Measurements from ENCODE around the gene NIPAL3.

- no peak for TF ChIP-seq CTCF (IDR thresholded peaks at IDR 0.05; ENCODE audit: low read length)
- TF ChIP-seq EZH2phosphoT487 (IDR thresholded peaks at IDR 0.05; ENCODE audit: low read length): no peak
- TF ChIP-seq EZH2 (optimal IDR thresholded peaks at IDR 0.05; ENCODE audit: low read depth, low read length): no peak
Measured at GRCh38 chr1:24507405-24507804, 91.8 kb downstream of the NIPAL3 start.
